T-helper 2 cell treated with Interferon-gamma antibody and Interleukin-4, amounts not matched to agents 100 ng/mL and 5 ng/mL, for 36 hours (primary cell): Measurements from ENCODE around the gene ZRANB3. TPM values are rescaled to one million over a fixed set of nuclear protein-coding genes. Genes with fewer than 3 reads are reported as not detected.
"Not testable (repeated sequence)": the region's sequence is repeated elsewhere in the genome, so short reads cannot be mapped to it uniquely, and the experiment has no call there.

Experiments used
- intact Hi-C: fragments of 100-400 bp; cut with micrococcal nuclease; formaldehyde crosslinking; loops from one replicate; pipeline ENCODE4 v1.15.1; 2023
- total RNA-seq: library from RNA; stranded (reverse); gene quantifications from 2 replicates; pipeline ENCODE4 v1.2.3, GENCODE V29; 2022

Gene ZRANB3
- total RNA-seq, 1 donor from 2014 or later, result 5.4 TPM

DNA sequence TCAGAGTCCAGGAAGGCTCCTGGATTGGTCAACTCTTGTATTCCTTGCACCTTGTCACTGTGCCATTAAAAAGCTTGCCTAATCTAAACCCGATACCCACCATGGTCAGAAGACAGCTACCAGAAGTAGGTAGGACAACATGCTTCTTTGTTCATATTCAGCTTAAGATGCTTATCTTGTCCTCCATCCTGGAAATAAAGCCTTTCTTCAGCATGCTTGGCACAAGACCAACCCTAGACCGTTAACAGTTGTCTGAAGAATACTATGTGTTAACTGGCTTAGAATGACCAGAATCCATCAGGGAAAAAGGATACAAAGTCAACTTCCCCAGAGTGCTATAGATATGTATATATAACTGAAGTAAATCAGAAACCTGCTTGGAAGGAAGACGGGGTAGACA is 193.9 kb downstream of the ZRANB3 start:
- intact Hi-C loops, result no loop called here

DNA sequence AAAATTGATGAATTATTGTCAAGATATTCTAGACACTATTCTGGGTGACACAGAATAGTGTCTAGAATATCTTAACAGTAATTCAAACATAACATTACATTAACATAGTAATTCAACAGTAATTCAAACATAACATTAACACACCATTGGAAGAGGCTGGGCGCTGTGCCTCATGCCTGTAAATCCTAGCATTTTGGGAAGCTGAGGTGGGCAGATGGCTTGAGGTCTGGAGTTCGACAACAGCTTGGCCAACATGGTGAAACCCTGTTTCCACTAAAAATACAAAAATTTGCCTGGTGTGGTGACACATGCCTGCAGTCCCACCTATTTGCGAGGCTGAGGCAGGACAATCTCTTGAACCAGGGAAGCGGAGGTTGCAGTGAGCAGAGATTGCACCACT is 195.8 kb downstream of the ZRANB3 start:
- intact Hi-C loops, result no loop called here

DNA sequence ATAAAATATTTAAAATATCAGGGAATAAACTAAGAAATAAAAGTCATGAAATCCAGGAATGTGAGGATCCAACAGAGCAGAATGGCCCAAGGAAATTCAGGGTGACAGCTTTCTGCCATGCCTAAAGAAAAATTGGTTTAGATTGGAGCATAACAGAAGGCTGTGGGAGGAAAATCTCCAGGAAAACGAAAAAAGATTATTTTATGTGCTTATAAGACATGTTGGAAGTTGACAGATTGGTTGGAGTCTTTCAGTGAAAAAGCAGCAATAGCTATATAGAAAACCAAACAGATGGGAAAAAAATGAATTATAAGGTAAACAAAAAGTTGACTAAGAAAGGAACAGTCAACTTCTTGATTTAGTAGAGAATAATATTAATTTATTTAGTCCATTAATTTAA is 203.9 kb downstream of the ZRANB3 start:
- intact Hi-C loops, result no loop called here

GRCh38 chr2:135320465-135321355 is 210.3 kb downstream of the ZRANB3 start:
- intact Hi-C loops, result no loop called here

DNA sequence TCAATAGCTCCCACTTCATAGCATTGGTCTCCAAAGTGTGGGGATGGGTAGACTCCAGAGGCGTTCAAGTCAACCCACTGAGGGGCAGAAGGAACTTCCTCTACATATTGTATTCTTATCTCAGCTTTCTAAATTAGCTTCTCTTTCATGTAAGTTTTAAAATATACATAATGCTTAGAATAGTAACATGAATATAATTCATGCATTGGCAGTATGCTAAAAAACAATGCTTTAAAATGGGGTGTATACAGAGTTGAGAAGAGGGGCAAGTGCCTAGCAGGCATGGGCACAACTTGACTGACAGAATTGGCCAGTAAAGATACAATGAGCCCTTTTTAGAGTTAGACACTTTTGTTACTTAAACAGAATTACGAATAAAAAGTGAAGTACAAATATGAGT is 212.2 kb downstream of the ZRANB3 start:
- intact Hi-C loops, result no loop called here

GRCh38 chr2:135317375-135317774 is 213.6 kb downstream of the ZRANB3 start:
- intact Hi-C loops, result no loop called here

DNA sequence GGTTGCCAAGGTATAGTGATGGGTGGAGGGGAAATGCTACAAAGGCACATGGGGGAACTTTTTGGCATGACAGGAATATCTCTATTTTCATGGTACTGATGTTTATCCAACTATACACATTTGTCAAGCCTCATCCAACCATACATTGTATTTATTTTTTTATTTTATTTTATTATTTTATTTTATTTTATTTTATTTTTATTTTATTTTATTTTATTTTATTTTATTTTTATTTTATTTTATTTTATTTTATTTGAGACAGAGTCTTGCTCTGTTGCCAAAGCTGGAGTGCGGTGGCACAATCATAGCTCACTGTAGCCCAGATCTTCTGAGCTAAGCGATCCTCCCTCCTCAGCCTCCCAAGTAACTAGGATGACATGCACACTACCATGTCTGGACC is 219.1 kb downstream of the ZRANB3 start:
- intact Hi-C loops, result no loop called here

DNA sequence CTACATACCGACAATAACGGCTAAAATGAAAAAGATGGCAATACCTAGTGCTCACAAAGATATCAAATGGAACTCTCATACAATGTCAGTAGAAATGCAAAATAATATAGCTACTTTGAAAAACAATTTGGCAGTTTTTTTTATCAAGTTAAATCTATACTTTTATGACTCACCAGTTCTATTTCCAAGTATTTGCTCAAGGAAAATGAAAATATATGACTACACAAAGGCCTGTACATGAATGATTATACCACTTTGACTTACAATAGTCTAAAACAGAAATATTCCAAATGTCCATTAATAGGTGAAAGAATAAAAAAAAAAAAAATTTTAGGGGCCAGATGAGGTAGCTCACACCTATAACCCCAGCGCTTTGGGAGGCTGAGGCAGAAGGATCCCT is 219.8 kb downstream of the ZRANB3 start:
- intact Hi-C loops, result no loop called here

DNA sequence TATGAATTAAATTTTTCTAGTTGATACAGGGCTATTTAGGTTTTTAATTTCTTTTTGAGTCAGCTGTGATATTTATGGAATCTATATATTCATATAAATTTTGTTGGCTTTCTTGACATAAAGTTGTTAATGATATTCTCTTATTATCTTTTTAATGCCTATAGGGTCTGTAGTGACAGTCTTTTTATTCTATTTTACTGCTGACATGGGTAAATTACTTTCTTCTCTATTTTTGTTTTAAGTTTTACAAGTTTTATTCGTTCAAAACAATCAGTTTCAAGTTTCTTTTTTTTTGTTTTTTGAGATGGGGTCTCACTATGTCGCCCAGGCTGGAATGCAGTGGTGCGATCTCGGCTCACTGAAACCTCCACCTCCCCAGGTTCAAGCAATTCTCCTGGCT is 226.3 kb downstream of the ZRANB3 start:
- intact Hi-C loops, result no loop called here

- intact Hi-C loops, result no loop called here
These were observed 231.3 kb downstream of the ZRANB3 start for GRCh38 chr2:135299658-135300244.

DNA sequence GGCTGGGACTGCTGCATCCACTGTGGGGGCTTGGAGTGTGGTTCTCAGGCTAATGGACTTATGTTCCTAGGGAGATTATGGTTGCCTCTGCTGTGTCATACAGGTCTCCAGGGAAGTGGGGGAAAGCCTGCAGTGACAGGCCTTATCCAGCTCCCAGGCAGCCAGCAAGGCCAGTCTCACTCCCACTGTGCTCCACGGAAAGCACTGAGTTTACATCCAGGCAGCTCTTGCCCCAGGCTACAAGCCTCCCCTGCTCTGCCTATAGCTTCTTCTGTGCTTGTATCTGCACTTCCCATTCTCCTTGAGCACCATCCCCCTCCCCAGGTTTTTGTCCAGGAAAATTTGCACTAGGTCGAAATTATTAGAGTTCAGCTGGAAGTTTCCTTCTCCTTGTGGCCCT is 231.9 kb downstream of the ZRANB3 start:
- intact Hi-C loops, result no loop called here

DNA sequence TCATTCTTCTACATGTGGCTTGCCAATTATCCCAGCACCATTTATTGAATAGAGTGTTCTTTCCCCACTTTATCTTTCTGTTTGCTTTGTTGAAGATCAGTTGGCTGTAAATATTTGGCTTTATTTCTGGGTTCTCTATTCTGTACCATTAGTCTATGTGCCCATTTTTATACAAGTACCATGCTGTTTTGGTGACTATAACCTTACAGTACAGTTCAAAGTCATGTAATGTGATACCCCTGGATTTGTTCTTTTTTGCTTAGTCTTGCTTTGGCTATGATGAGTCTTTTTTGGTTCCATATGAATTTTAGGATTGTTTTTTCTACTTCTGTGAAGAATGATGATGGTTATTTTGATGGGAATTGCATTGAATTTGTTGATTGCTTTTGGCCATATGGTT is 243.9 kb downstream of the ZRANB3 start:
- intact Hi-C loops, result not testable (repeated sequence)

DNA sequence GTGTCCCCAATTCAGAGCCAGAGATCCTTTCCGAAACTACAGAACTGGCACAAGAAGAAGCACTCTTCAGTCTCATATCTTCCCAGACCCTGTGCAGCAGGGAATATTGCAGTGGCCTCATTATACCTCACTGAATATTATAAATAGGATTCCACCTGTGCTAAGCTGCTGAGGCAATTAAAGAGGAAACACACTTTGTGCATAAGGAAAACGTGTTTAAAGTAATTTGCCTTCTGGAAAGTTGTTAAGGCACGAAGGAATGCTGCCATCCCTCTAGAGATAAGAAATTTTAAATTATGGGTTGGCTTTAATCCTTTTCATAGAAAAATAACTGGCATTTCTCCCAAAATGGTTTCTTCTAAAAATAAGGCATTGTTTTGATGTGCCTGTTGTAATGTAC is 245.6 kb downstream of the ZRANB3 start:
- intact Hi-C loops, result no loop called here

DNA sequence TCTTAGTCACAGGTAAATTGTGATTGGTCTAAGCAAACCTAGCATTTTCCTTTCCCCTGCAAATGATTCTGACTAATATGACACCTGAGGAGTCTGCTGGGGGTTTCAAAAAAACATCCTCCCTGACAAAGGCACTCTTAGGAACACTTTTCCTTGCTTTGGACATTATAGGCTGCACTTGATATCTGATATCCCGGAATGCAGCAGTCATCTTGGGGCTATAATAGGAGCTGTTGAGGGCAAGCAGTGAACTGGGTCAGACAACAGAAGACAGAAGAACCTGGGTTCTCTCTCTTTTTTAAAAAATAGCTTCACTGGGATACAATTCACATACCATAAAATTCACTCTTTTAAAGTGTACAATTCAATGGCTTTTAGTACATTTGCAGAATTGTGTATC is 249.6 kb downstream of the ZRANB3 start:
- intact Hi-C loops, result no loop called here

DNA sequence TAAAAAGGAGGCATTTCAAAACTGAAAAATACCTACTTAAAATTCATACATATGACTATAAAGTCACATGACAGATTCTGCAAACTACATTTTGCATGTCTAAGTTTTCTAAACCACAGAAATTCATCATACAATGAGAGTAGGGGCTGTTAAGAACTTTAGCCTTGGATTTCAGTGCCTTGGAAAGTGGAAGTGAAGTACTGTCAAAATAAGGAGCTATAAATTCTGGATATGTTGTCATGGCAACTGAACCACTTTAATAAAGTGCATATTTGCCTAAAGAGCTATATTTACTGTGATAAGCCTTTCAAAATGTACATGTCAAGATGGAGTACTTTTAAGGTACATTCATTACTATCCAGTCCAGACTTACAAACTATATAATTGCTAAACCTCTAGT is 251.8 kb downstream of the ZRANB3 start:
- intact Hi-C loops, result no loop called here

- intact Hi-C loops, result no loop called here
These were observed 254.5 kb downstream of the ZRANB3 start for GRCh38 chr2:135276525-135276924.

DNA sequence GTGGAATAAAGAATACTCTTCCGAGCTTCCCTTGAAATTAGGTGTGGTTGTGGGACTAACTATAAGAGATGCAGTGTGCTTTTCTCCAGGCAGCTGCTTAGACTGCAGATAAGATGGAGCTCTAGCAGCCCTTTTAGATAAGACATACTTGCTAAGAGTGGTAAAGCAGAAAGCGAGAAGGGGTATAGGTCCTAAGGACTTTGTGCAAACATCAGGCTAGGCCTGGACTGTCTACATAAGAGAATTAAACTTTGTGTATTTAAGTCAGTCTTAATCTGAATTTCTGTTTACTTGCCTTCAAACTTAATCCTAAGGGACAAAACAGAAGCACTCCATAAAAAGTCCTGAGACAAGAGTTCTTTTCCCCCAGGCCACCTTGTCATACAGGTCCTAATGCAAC is 260.0 kb downstream of the ZRANB3 start:
- intact Hi-C loops, result no loop called here

DNA sequence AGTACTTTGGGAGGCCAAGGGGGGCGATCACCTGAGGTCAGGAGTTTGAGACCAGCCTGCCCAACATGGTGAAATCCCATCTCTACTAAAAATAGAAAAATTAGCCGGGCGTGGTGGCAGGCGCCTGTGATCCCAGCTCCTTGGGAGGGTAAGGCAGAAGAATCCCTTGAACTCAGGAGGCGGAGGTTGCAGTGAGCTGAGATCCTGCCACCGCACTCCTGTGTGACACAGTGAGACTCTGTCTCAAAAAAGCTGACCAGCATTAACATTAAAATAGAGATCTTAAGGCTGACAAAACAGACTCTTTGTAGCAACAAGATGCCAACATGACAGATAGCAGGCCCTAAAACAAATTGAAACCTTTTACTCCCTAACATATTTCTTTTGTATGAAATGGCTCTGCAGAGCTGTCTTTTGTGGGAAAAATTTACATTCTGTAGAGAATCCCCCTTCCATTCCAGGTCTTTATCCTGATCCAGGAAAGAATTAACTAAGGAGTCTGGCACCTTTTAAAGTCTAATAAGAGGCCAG is 265.0 kb downstream of the ZRANB3 start:
- intact Hi-C loops, result no loop called here

GRCh38 chr2:135259123-135259522 is 271.9 kb downstream of the ZRANB3 start:
- intact Hi-C loops, result no loop called here

DNA sequence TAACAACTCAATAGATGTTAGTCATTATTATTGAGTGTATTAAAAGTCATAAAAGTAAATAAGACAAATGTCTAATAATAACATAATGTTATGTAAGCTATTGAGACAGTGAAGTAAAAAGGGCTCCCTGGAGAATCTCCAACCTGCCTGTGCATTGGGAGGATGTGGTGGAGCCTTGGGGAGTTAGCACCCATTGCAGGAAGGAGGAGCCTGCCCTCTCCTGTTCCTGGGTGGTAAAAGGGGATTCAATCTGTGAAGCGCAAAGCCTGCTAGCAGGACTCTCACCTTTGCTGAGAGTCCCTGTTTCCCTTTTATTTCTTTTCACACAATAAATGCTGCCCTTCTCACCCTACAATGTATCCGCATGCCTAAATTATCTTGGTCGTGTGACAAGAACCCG is 272.8 kb downstream of the ZRANB3 start:
- intact Hi-C loops, result no loop called here

DNA sequence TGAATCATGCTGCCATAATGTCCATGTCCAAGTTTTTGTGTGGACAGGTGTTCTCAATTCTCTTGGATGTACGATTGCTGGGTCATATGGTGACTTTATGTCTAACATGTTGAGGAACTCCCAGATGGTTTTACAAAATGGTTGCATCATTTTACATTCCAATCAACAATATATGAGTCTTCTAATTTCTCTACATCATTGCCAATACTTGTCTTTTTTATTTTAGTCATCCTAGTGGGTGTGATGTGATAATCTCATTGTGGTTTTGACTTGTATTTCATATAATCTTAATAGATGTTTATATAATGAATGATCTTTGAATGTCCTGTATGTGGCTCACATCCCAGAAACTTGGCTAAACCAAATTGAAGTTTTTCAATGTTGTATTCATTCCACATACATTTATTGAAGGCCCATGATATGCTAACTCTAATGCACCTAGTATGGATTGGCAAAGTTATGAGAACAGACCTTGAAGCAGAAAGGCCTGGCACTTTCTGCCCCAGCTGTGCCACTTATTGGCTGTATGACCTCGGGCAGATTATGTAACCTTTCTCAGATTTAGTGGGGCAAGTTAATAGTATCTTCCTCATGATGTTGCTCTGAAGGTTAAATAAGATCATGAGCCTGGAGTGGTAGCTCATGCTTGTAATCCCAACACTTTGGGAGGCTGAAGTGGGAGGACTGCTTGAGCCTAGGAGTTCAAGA is 273.5 kb downstream of the ZRANB3 start:
- intact Hi-C loops, result no loop called here
